Measurements from ENCODE around the gene DDX59. TPM values are rescaled to one million over a fixed set of nuclear protein-coding genes. Genes with fewer than 3 reads are reported as not detected.

The DDX59 gene
- total RNA-seq = 10 to 100 TPM; 22.6 to 23.5 TPM

DNA sequence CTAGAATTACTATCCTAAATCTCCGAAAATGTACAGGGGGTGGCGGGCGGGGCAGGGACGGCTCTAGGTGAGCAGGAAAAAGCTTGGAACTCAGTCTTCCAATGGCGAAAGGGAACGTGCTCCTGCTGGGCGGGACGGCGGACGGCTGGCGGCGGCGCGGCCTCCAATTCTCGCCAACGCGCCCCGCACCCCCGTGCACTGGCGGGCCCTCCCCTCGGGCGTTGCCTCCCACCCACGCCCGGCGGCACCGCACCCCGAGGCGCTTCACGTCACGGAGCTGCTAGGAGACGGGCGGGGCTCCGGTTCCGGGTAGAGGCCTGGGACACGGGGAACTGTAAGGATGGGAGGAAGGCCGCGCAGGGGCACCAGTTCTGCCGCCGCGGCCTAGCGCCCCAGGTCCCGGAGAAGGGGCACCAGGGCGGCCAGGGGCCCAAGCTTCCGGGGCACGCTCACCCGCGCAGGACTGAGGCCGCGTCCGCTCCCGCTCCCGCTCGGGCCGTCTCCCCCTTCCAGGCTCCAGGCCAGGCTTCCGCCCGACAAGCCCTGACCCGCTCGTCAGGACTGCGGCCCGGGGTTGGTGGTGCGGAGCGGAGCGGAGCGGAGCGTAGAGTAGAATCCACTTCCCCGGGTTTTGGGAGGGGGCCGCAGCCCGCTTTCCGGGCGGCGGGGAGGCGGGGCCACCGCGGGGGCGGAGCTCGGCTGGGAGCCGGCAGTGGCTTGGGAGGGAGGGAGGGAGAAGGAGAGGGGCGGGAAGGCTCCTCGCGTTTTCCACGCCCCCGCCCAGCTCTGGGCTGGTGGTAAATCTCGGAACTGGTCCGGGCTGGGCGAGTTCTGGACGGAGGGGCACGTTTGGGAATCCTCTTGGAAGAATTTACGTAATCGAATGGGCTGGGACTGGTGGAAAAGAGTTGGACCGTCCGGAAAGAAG is at the start of gene DDX59:
Gene DDX59 (minus strand): TSS at position 594 of the 928 bp plus-strand sequence. CDS start 3,167 bp downstream, outside the sequence.

DNA sequence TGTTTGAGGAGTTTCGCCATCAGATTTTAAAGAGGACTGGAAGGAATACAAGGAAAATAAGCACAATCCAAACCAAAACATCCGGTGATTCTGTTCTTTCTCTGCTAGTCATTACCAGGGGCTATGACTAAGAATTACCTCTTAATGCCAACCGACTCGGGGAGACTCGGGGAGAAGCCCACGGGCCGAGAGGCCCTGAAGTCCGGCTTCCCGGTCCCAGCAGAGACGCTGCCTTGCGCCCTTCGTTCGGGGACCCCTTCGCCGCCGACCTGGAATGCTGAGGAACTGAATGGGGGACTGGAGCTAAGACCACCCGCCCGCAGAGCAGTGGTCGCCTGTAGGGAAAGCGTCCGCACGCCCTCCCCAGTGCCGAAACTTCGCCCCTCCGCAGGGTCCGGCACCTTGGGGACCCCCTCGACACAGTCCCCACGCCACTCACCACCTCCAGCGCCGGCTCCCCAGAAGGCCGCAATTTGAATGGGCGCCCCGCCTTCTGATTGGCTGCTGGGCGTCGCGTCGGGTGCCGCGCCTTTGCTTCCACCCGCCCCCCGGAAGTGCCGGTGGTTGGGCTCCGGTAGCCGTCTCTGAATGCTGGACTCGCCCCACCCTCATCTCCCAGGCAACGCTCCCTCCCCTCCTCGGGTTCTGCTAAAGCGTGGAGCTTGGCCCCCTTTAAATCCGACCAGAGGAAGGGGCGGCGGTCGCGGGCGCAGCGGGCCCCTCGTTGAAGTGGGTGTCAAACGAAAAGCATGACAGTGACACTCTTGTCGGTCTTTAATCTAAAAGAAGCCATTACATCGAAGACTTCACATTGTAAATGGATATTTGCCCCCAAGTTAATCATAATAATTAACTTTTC is 49.2 kb downstream of the DDX59 start, which contains the start of gene KIF14:
Gene KIF14 (minus strand): TSS at position 479 of the 859 bp plus-strand sequence. CDS start 2,028 bp downstream, outside the sequence.

Other genes with a start within 250 kb of the DDX59 start
- gene KIF14, start 49.2 kb downstream of the DDX59 start, total RNA-seq = 10 to 100 TPM; 23.9 to 25.1 TPM
- 1 to 10 TPM in 1 of 2 experiments, under 1 TPM in 1; 0.94 to 1.0 TPM for gene CAMSAP2, start 69.0 kb upstream of the DDX59 start, total RNA-seq
- not detected for gene GPR25, start 203.1 kb upstream of the DDX59 start, total RNA-seq
- not detected for gene INAVA, start 225.0 kb upstream of the DDX59 start, total RNA-seq

All from activated naive CD4-positive, alpha-beta T cell treated with anti-CD3 and anti-CD28 coated beads, Interleukin-2, amount 10 ng/mL, durations not matched to agents 5 hours and 36 hours (primary cell).